ENCODE results near the gene SLITRK1. TPM values are rescaled to one million over a fixed set of nuclear protein-coding genes. Genes with fewer than 3 reads are reported as not detected.

SLITRK1 gene
- total and polyA plus RNA-seq, 2 donors (not counting 3 experiments of a cell fraction or from before 2014, with no cell fraction given): not detected

DNA sequence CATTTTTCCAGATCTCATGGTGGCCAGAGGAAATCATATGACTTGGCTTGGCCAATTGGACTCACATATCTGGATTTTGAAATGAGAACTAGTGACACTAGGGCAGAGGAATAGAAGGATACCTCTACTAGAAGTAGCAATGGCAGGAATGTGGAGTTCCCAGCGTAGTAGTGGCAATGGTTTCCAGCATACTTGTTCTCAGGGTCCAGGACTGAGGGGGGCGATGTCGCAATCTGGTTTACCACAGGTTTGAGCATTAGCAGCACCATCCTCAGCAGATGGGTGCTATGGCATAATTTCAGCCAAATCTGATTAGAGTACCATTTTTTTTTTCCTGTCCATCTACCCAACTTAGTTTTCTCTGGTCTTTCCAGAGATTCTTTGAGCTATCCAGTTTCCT, 8.1 kb upstream of the SLITRK1 start:
- BruUV-seq (replicated peaks): no TSS peak
- H3K36me3 ChIP-seq (ENCODE audit: control insufficient read depth in 2 of 2, extremely low read depth in 1 of 2, insufficient read depth in 2 of 2, low read length in 2 of 2): no peaks in the 10 kb centered on the region
- no peaks in the 10 kb centered on the region for H3K4me1 ChIP-seq (ENCODE audit: control insufficient read depth, extremely low read depth, insufficient read depth, low read length)
- TF ChIP-seq EZH2 (IDR thresholded peaks at IDR 0.05; ENCODE audit: borderline replicate concordance, low read depth, low read length, severe bottlenecking): no peak
- no peak for TF ChIP-seq CTCF (IDR thresholded peaks at IDR 0.05; ENCODE audit: extremely low read depth in 1 of 2, insufficient read depth in 1 of 2, low read depth in 1 of 2, low read length in 2 of 2)
- no peak for TF ChIP-seq GATA2 (IDR thresholded peaks at IDR 0.05; ENCODE audit: insufficient read depth, insufficient read length, low read depth, low read length)
- intact Hi-C loops (cut with micrococcal nuclease): no loop called here
- no peak overlapping the region for H3K4me2 ChIP-seq (ENCODE audit: insufficient read depth, low read length)
- ChIA-PET POLR2A (no interaction called here), CTCF (no interaction called here)
- DNase-seq (ENCODE audit: low read depth, low spot score) (no peak), FAIRE-seq (no peak)
- no peak overlapping the region for H3K9ac ChIP-seq (replicated peaks; ENCODE audit: extremely low read depth, insufficient read depth, low read length)
- no peaks in the 10 kb centered on the region for H3K79me2 ChIP-seq (ENCODE audit: control insufficient read depth, insufficient read depth, low read length)
- H3K27ac ChIP-seq (ENCODE audit: insufficient read depth, low read depth, low read length): no peak overlapping the region
- H3K9me1 ChIP-seq (replicated peaks; ENCODE audit: control insufficient read depth, extremely low read depth, insufficient read depth, low read length): no peaks in the 10 kb centered on the region
- no peak overlapping the region for H3K4me3 ChIP-seq (replicated peaks in 1 of 3; ENCODE audit: insufficient read depth in 1 of 3, low read depth in 1 of 3, low read length in 3 of 3)
- no peak overlapping the region for H2AFZ ChIP-seq (ENCODE audit: low read depth, low read length)
- H4K20me1 ChIP-seq (replicated peaks; ENCODE audit: control insufficient read depth, extremely low read depth, insufficient read depth, low read length): no peaks in the 10 kb centered on the region
- H3K9me3 ChIP-seq (replicated peaks; ENCODE audit: control insufficient read depth, insufficient read depth, low read length): no peaks in the 10 kb centered on the region
- dilution Hi-C loops (cut with MboI; ENCODE audit: extremely low pct_ligation_motif_present, low sequenced_read_pairs): no loop called here
- no peaks in the 10 kb centered on the region for H3K27me3 ChIP-seq (ENCODE audit: control insufficient read depth in 2 of 2, insufficient read depth in 2 of 2, low read length in 2 of 2)

DNA sequence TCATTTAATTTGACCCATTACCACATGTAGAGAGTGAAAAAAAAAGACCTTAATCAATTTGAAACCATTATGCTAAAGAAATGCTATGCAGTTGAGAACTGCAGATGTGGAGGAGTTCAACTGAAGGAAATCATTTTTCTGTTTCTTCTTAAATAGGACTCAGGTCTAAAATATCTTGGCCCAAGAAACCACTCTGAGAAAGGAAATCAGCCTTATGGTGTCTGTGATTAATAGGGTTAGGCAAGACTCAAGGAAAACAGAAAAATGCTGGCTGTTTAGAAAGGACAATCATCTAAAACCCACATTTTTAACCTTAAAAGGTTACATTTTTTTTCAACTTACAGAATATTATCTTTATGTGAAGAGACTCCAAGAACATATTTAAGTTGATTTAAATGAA, 1.9 kb upstream of the SLITRK1 start:
- DNase-seq (ENCODE audit: low read depth, low spot score) (no peak), FAIRE-seq (no peak)
- no peaks in the 10 kb centered on the region for H4K20me1 ChIP-seq (replicated peaks; ENCODE audit: control insufficient read depth, extremely low read depth, insufficient read depth, low read length)
- no peak for TF ChIP-seq FOS (IDR thresholded peaks at IDR 0.05; ENCODE audit: borderline replicate concordance, insufficient read depth, low read length)
- TF ChIP-seq MYC (IDR thresholded peaks at IDR 0.05; ENCODE audit: low read depth, low read length): no peak
- TF ChIP-seq POLR2AphosphoS5 (IDR thresholded peaks at IDR 0.05; ENCODE audit: insufficient read depth, low read depth, low read length): no peak
- no peak for TF ChIP-seq GATA2 (IDR thresholded peaks at IDR 0.05; ENCODE audit: insufficient read depth, insufficient read length, low read depth, low read length)
- no peak for TF ChIP-seq CTCF (IDR thresholded peaks at IDR 0.05; ENCODE audit: extremely low read depth in 1 of 2, insufficient read depth in 1 of 2, low read depth in 1 of 2, low read length in 2 of 2)
- TF ChIP-seq, protein P1, sequence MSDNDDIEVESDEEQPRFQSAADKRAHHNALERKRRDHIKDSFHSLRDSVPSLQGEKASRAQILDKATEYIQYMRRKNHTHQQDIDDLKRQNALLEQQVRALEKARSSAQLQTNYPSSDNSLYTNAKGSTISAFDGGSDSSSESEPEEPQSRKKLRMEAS (IDR thresholded peaks at IDR 0.05; ENCODE audit: insufficient read depth, insufficient read length): no peak
- TF ChIP-seq JUN (IDR thresholded peaks at IDR 0.05; ENCODE audit: borderline replicate concordance, insufficient read depth, insufficient read length, low read depth): no peak
- TF ChIP-seq POLR2A (IDR thresholded peaks at IDR 0.05; ENCODE audit: low read depth, low read length): no peak
- no peak for TF ChIP-seq EZH2 (IDR thresholded peaks at IDR 0.05; ENCODE audit: borderline replicate concordance, low read depth, low read length, severe bottlenecking)
- dilution Hi-C loops (cut with MboI; ENCODE audit: extremely low pct_ligation_motif_present, low sequenced_read_pairs): no loop called here
- H3K9me3 ChIP-seq (replicated peaks; ENCODE audit: control insufficient read depth, insufficient read depth, low read length): no peaks in the 10 kb centered on the region
- CTCF ChIA-PET: no interaction called here
- H3K4me1 ChIP-seq (ENCODE audit: control insufficient read depth, extremely low read depth, insufficient read depth, low read length): no peaks in the 10 kb centered on the region
- no TSS peak for BruUV-seq (replicated peaks)
- no peak overlapping the region for H3K9ac ChIP-seq (replicated peaks; ENCODE audit: extremely low read depth, insufficient read depth, low read length)
- no peak overlapping the region for H2AFZ ChIP-seq (ENCODE audit: low read depth, low read length)
- H3K79me2 ChIP-seq (ENCODE audit: control insufficient read depth, insufficient read depth, low read length): no peaks in the 10 kb centered on the region
- no peak overlapping the region for H3K27ac ChIP-seq (ENCODE audit: insufficient read depth, low read depth, low read length)
- no peak overlapping the region for H3K4me3 ChIP-seq (replicated peaks in 1 of 3; ENCODE audit: insufficient read depth in 1 of 3, low read depth in 1 of 3, low read length in 3 of 3)
- H3K27me3 ChIP-seq (ENCODE audit: control insufficient read depth in 2 of 2, insufficient read depth in 2 of 2, low read length in 2 of 2): no peaks in the 10 kb centered on the region
- H3K9me1 ChIP-seq (replicated peaks; ENCODE audit: control insufficient read depth, extremely low read depth, insufficient read depth, low read length): no peaks in the 10 kb centered on the region
- intact Hi-C loops (cut with micrococcal nuclease): no loop called here
- POLR2A ChIA-PET: no interaction called here
- no peak overlapping the region for H3K4me2 ChIP-seq (ENCODE audit: insufficient read depth, low read length)
- no peaks in the 10 kb centered on the region for H3K36me3 ChIP-seq (ENCODE audit: control insufficient read depth in 2 of 2, extremely low read depth in 1 of 2, insufficient read depth in 2 of 2, low read length in 2 of 2)

Data from endothelial cell of umbilical vein (primary cell).